ENCODE data around the gene TAF1B. TPM values are rescaled to one million over a fixed set of nuclear protein-coding genes. Genes with fewer than 3 reads are reported as not detected.

Gene TAF1B
- total and polyA plus RNA-seq, 7 donors = 2.7 to 7.6 (median 5.7) TPM

DNA sequence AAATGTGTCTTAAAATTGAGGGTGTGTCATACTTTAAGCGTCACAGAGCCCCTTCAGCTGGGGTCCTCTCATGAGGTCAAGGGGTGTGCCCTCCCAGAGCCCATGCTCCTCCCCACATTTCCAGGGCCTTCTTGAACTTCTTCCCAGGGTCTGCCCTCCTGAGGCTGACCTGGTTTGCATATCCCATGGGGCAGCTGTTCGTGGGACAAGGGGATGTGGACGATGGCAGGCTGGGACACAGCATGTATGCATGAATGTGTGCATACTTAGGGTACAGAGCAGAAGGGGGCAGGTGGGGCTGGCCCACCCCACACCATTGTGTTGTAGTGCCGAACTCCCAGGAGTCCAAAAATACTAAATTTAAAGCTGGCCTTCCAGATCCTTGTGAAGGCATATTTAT lies 46.2 kb upstream of the TAF1B start:
- Histone ChIP-seq H3K27me3 (ENCODE audit: insufficient read depth in 3 of 3, low read length in 2 of 3) (no peaks in the 10 kb centered on the region), H3K4me1 (peaks cover 8% of the 10 kb centered on the region), H3K9me3 (no peaks in the 10 kb centered on the region), H3K36me3 (ENCODE audit: insufficient read depth in 1 of 2, low read depth in 1 of 2) (no peaks in the 10 kb centered on the region), H3K4me3 (no peak overlapping the region), H3K27ac (no peak overlapping the region)
- no peak for ATAC-seq
- WGBS, 3 donors = 64 to 76% (median 68%) methylated on average over 4 of the region's 4 CpGs
- intact Hi-C loops (cut with DNase I) = no loop called here
- DNase-seq = no peak
- TF ChIP-seq, protein P1, sequence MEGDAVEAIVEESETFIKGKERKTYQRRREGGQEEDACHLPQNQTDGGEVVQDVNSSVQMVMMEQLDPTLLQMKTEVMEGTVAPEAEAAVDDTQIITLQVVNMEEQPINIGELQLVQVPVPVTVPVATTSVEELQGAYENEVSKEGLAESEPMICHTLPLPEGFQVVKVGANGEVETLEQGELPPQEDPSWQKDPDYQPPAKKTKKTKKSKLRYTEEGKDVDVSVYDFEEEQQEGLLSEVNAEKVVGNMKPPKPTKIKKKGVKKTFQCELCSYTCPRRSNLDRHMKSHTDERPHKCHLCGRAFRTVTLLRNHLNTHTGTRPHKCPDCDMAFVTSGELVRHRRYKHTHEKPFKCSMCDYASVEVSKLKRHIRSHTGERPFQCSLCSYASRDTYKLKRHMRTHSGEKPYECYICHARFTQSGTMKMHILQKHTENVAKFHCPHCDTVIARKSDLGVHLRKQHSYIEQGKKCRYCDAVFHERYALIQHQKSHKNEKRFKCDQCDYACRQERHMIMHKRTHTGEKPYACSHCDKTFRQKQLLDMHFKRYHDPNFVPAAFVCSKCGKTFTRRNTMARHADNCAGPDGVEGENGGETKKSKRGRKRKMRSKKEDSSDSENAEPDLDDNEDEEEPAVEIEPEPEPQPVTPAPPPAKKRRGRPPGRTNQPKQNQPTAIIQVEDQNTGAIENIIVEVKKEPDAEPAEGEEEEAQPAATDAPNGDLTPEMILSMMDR (IDR thresholded peaks at IDR 0.05) = no peak

DNA sequence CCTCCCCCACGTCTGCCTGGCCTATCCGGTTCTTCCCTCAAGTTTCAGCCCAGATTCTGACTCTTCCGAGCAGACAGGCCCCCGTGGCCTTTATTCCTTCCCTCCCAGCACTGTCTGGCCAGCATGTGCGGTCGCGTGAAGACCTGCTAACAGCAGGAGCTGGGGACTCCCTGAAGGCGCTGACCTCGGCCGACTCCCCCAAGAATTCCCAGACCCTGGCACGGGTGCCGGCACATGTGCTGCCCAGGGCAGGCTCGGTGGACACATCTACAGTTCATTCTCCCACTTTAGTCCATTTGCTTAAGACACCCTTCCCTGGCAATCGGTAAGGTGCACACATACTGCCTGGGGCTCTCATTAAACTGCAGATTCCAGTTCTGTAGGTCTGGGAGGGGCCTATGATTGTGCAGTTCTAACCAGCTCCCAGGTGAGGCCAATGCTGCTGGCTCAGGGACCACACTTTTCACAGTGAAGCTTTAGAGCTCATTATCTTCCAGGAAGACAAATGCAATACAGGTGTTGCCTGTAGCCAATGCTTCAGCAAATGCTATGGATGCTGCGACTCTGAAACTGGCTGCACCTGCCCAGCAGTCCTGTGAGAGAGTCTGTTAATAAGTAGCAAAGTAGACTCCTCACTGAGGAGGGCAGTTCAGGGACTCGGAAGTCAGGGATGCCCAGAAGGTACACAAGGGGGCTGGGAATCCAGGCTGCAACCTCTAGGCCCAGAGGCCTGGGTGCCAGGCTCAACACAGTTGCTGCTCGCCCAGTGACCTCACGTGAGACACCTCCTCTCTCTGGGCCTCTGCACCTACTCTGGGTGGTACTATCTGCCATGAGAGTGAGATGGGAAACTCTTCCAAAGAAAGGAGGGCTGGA lies 45.4 kb upstream of the TAF1B start:
- Histone ChIP-seq H3K9me3 (no peaks in the 10 kb centered on the region), H3K27me3 (ENCODE audit: insufficient read depth in 3 of 3, low read length in 2 of 3) (no peaks in the 10 kb centered on the region), H3K27ac (no peak overlapping the region), H3K36me3 (ENCODE audit: insufficient read depth in 1 of 2, low read depth in 1 of 2) (no peaks in the 10 kb centered on the region), H3K4me3 (no peak overlapping the region), H3K4me1 (peaks cover 12% of the 10 kb centered on the region)
- DNase-seq (no peak), ATAC-seq (no peak)
- 72 to 77% (median 77%) methylated on average over 18 of the region's 18 CpGs for WGBS, 3 donors
- TF ChIP-seq, protein P1 (IDR thresholded peaks at IDR 0.05) = no peak
- intact Hi-C loops (cut with DNase I) = no loop called here

DNA sequence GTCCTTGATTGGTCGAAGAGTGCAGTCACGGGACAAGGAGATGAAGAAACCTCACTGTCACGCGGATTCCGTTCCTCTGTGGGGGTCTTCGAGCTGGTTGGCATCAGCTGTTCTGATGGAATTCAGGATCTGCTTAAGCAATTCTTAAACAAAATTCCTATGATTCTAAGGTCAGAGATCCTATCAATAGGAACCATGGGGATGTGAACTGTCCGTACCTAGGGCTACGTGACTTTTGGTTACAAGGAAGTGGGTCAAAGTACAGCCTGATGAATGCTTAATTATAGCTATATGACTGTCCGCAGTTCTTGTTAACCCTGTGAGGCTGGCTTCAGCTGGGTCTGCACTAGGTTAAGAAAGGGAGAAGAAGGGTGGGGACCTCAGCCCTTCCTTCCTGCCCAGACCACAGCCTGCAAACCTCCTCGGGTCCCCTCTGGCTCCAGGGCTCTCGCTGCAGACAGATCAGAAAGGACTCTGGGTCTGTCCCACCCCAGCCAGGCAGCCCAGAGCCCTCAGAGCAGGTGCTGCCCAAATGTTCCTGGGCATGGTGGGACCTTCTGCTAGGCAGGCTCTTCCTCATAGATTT lies 44.2 kb upstream of the TAF1B start:
- intact Hi-C loops (cut with DNase I) = no loop called here
- no peaks in the 10 kb centered on the region for H3K9me3 ChIP-seq
- H3K4me1 ChIP-seq = peaks cover 12% of the 10 kb centered on the region
- no peaks in the 10 kb centered on the region for H3K36me3 ChIP-seq (ENCODE audit: insufficient read depth in 1 of 2, low read depth in 1 of 2)
- TF ChIP-seq, protein P1 (IDR thresholded peaks at IDR 0.05) = no peak
- no peak for DNase-seq
- WGBS, 3 donors = 77 to 83% (median 80%) methylated on average over 11 of the region's 11 CpGs
- ATAC-seq = no peak
- H3K27me3 ChIP-seq (ENCODE audit: insufficient read depth in 3 of 3, low read length in 2 of 3) = no peaks in the 10 kb centered on the region
- no peak overlapping the region for H3K27ac ChIP-seq
- H3K4me3 ChIP-seq = peak overlapping the region; percentile 4

DNA sequence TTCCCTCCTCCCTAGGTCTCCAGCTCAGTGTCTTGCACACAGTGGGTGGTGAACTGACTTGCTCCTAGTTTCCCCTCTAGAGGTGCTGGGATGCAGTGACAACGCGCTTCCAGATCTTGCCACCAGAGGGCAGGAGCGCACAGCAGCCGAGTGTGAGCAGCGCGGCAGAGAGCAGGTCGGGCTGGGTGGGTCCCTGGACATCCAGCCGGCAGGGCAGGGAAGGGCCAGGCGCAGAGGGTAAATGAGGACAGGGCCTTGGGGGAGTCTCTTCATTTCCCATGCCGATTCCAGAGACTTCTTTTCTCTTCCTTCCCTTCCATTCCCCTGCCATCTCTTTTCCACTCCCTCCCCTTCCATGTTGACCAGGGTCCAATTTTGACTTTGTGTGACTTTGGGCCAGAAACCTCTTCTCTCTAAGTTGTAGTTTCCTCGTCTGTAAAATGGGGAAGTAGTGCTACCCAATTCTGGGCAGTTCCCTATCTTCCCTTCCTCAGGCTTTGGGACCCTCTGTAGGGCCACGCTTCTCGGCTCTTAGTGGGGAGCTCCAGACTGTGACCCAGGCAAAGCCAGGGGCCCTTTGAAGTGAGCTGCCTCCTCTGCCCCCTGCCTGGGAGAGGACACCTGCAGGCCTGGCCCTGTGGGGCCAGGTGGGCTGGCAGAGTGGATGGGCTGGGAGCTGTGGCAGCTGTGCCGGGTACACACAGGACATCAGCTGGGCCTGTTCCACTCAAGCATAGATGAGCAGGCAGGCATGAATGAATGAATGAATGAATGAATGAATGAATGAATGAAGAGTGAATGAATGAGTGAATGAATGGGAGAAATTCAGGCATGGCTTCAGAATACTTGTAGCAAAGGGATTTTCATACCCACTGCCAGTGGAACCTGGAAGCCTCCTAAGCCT lies 43.3 kb upstream of the TAF1B start:
- intact Hi-C loops (cut with DNase I) = loop anchor here in 1 of 2 donors (5.0 kb wide), 1 partner anchor 247 kb away; no protein-coding TSS in a partner anchor
- ATAC-seq = peak; percentile 73 to 90 (median 79)
- peak; percentile 87 to 93 for DNase-seq
- H3K36me3 ChIP-seq (ENCODE audit: insufficient read depth in 1 of 2, low read depth in 1 of 2) = no peaks in the 10 kb centered on the region
- no peak overlapping the region for H3K27ac ChIP-seq
- H3K4me1 ChIP-seq = peaks cover 12% of the 10 kb centered on the region
- peak overlapping the region; percentile 4 for H3K4me3 ChIP-seq
- TF ChIP-seq, protein P1 (IDR thresholded peaks at IDR 0.05) = peak; percentile 95
- no peaks in the 10 kb centered on the region for H3K27me3 ChIP-seq (ENCODE audit: insufficient read depth in 3 of 3, low read length in 2 of 3)
- 20 to 21% (median 20%) methylated on average over 14 of the region's 14 CpGs for WGBS, 3 donors
- no peaks in the 10 kb centered on the region for H3K9me3 ChIP-seq
